GM19025 (cell line): ENCODE data around the gene GALNT11.
"Not testable (repeated sequence)": the region's sequence is repeated elsewhere in the genome, so short reads cannot be mapped to it uniquely, and the experiment has no call there.

ENCODE experiments used
- ATAC-seq: cut with Tn5 transposase; IDR thresholded peaks from one replicate; pipeline ENCODE4 v1.9.1; 2021; ENCODE audit warnings: mild to moderate bottlenecking, low read depth, moderate library complexity; ENCODE audit not compliant: unreplicated experiment

The GALNT11 gene

GRCh38 chr7:152025937-152026890 is 740 bp downstream of the GALNT11 start:
- no peak for ATAC-seq

GRCh38 chr7:152027491-152028365 is 2.3 kb downstream of the GALNT11 start:
- not testable (repeated sequence) for ATAC-seq

GRCh38 chr7:152030059-152030458 is 4.6 kb downstream of the GALNT11 start:
- not testable (repeated sequence) for ATAC-seq

- ATAC-seq, result not testable (repeated sequence)
These were observed 5.2 kb downstream of the GALNT11 start for GRCh38 chr7:152030639-152031038.

GRCh38 chr7:152035817-152036216 is 10.3 kb downstream of the GALNT11 start:
- ATAC-seq, result no peak

GRCh38 chr7:152038410-152038809 is 12.9 kb downstream of the GALNT11 start:
- not testable (repeated sequence) for ATAC-seq

- ATAC-seq, result not testable (repeated sequence)
These were observed 17.6 kb downstream of the GALNT11 start for GRCh38 chr7:152043086-152043485.

- ATAC-seq, result not testable (repeated sequence)
These were observed 19.4 kb downstream of the GALNT11 start for GRCh38 chr7:152044909-152045308.

- no peak for ATAC-seq
These were observed 21.1 kb downstream of the GALNT11 start for GRCh38 chr7:152046531-152046930.

GRCh38 chr7:152048051-152048450 is 22.6 kb downstream of the GALNT11 start:
- ATAC-seq, result no peak

GRCh38 chr7:152050547-152050971 is 25.1 kb downstream of the GALNT11 start:
- ATAC-seq, result no peak

- no peak for ATAC-seq
These were observed 26.5 kb downstream of the GALNT11 start for GRCh38 chr7:152051968-152052367.

- ATAC-seq, result no peak
These were observed 27.3 kb downstream of the GALNT11 start for GRCh38 chr7:152052771-152053170.

- no peak for ATAC-seq
These were observed 29.1 kb downstream of the GALNT11 start for GRCh38 chr7:152054367-152055230.

GRCh38 chr7:152056621-152057274 is 31.3 kb downstream of the GALNT11 start:
- no peak for ATAC-seq

- ATAC-seq, result no peak
These were observed 33.8 kb downstream of the GALNT11 start for GRCh38 chr7:152059311-152059710.

- not testable (repeated sequence) for ATAC-seq
These were observed 35.6 kb downstream of the GALNT11 start for GRCh38 chr7:152061086-152061485.

GRCh38 chr7:152063192-152063591 is 37.7 kb downstream of the GALNT11 start:
- not testable (repeated sequence) for ATAC-seq

GRCh38 chr7:152063821-152064220 is 38.3 kb downstream of the GALNT11 start:
- ATAC-seq, result not testable (repeated sequence)
